GM10248 (cell line): ENCODE data around the gene CELSR3.

Experiments used
- CTCF ChIA-PET: fragments of 300-600 bp; sonication (Branson Sonifier 250); formaldehyde crosslinking; extraction: SDS; loops from one replicate; lab custom pipeline; 2021; ENCODE audit warnings: antibody characterized with exemption; lab: Yijun Ruan, JAX
- POLR2A ChIA-PET: fragments of 350-650 bp; sonication (Branson Sonifier 250); formaldehyde crosslinking; extraction: SDS; loops from one replicate; lab custom pipeline; 2020; ENCODE audit warnings: antibody characterized with exemption; lab: Yijun Ruan, JAX
- DNase-seq: peaks from one replicate; pipeline ENCODE4 v3.0.0; 2012; ENCODE audit errors: extremely low spot score
- CTCF ChIP-seq: IDR thresholded peaks from 2 replicates; pipeline ENCODE4 v1.5.1; 2012; ENCODE audit warnings: mild to moderate bottlenecking, low read depth; ENCODE audit errors: extremely low read depth, missing control alignments, control extremely low read depth

CELSR3 gene

GRCh38 chr3:48609088-48610005 lies 53.3 kb downstream of the CELSR3 start, which contains the start of gene UQCRC1:
UQCRC1 (minus strand) TSS chr3:48609646; CDS start chr3:48609620, 26 bp downstream.
- DNase-seq = peak; percentile 99
- ChIA-PET POLR2A (no interaction called here), CTCF (interaction anchor here (0.7 to 2.9 kb wide), 4 partner anchors 12 to 408 kb away, joined by 3 to 12 read pairs (median 3); partner anchors contain the start of gene SLC26A6)
- TF ChIP-seq CTCF = peak; percentile 68

- no peak for TF ChIP-seq CTCF
- DNase-seq = no peak
- ChIA-PET POLR2A (no interaction called here), CTCF (interaction anchor here (1.3 kb wide), 1 partner anchor 15 kb away, joined by 3 read pairs; no protein-coding TSS in a partner anchor)
These were observed 55.2 kb downstream of the CELSR3 start for GRCh38 chr3:48607519-48607918.

- CTCF ChIA-PET = interaction anchor here (1.3 to 2.4 kb wide), 3 partner anchors 43 to 165 kb away, joined by 4 to 8 read pairs (median 6); no protein-coding TSS in a partner anchor
- POLR2A ChIA-PET = interaction anchor here (0.5 kb wide), 1 partner anchor 11 kb away, joined by 3 read pairs; no protein-coding TSS in a partner anchor
- no peak for DNase-seq
- TF ChIP-seq CTCF = no peak
These were observed 61.1 kb downstream of the CELSR3 start for GRCh38 chr3:48601622-48601994.

GRCh38 chr3:48600711-48601621 lies 61.7 kb downstream of the CELSR3 start:
- ChIA-PET CTCF (interaction anchor here (1.3 to 2.4 kb wide), 3 partner anchors 43 to 165 kb away, joined by 4 to 8 read pairs (median 6); no protein-coding TSS in a partner anchor), POLR2A (no interaction called here)
- DNase-seq = no peak
- no peak for TF ChIP-seq CTCF

GRCh38 chr3:48599509-48600285 lies 63.0 kb downstream of the CELSR3 start:
- TF ChIP-seq CTCF = no peak
- no peak for DNase-seq
- POLR2A ChIA-PET = interaction anchor here (0.6 kb wide), 1 partner anchor 1488 kb away, joined by 4 read pairs; no protein-coding TSS in a partner anchor
- CTCF ChIA-PET = no interaction called here

GRCh38 chr3:48599077-48599501 lies 63.6 kb downstream of the CELSR3 start:
- no peak for DNase-seq
- TF ChIP-seq CTCF = no peak
- ChIA-PET CTCF (no interaction called here), POLR2A (no interaction called here)
